IPS-NIHi11 (cell line): ENCODE results near the gene ATG2B.

Source experiments
- DNase-seq: peaks from one replicate; pipeline ENCODE4 v3.0.0; 2012; ENCODE audit warnings: mixed read lengths, low spot score

Gene ATG2B

DNA sequence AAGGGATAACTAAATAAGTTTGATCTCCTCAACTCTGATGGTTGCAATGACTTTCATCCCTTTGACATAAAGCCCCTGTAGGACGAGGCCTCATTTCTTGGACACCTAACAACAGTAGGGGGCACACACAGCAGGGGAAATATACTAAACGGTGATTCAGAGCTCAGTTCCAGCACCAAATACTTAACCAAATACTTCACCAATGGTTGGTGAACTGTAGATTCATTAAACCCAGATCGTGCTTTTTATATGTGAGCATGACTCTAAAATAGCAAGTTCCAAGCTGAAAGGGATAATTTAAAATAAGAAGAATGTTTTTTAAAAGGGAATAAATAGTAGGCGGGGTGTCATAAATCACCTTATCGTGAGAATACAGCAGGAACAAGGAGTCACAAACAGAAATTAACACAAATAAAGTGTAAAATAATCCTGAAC is 53.2 kb downstream of the ATG2B start:
- DNase-seq: no peak

DNA sequence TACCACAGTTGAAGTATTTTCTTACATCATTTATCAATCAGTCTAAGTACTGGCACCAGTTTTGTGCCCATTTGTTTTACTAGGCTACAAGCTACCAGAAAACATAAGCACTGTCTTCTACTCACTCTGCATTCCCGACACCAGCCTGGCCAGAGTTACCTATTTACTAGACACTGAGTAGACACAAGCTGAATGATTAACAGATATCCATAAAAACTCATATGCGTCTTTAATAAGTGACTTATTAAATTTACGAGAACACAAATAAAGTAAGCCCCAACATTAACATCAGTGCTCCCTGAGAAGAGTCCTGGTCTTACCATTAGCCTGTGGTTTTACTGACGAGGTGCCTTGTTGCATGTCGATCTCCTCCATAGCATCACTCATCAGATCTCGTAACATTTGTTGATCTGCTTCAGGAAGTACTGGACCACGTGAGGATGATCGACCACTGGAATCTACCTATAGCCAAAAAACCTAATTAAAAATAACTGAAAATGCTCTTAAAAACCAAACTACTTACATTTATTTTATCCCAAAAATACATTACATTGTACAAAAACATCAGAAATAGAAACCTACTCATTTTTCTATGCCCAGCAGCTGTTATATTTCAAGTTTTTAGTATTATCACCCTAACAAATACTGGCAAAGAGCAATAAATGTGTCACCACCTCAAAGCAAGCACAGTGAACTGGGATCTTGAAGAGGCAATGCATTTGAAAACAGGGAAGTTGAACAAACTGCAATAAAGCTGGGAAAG is 53.8 kb downstream of the ATG2B start:
- DNase-seq: no peak

DNA sequence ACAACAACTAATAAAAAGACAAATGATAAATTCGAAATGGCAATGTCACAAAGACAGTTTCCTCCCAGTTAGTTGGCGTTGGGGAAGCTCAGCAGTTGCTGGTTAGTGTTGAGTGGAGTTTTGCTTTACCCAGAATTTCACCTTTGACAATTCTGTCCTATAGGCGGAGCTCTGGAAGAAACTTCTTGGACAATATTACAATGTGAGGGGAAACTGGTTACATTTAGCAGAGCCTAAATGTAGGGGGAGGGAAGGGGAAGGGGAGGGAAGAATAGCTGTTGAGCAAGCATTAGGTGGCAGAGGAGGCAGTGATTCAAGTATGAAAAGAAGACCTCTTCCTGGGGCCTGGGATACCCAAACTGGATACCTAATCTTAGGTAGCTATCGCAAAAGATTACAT is 55.7 kb downstream of the ATG2B start:
- no peak for DNase-seq

DNA sequence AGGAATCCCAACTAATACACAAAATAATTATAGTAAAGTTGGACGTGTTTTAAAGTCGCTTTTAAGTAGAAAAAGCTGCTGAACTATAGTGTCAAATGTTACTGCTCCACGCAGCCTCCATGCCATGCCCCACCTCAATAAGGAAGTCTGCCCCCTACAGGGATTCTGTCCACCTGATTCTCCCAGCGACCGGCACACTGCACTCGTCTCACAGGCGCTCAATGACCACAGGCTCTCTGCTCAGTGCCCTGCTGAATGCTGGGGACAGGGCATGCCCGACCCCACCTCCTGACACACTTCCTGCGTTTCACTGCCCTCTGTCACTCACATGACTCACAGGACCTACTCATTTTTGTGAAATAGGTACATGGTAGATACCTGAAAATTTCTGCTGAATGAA is 58.2 kb downstream of the ATG2B start:
- DNase-seq: peak; percentile 54

DNA sequence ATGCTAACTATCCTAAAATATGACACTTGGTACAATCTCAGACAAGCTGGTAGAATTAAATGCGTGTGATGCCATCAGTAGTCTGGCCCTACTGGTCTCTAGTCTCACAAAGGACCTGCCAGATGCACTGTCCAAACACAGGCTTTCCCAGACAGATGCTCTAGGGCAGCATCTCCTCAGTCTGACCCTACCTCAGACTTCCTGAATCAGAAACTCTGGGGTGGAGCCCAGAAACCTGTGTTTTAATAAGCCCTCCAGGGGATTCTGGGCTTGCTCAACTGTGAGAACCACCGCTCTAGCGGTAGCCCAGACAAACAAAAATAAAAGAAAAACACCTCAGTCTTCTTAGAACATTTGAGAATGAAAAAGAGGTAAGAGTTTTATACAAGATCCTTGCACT is 59.2 kb downstream of the ATG2B start:
- no peak for DNase-seq

DNA sequence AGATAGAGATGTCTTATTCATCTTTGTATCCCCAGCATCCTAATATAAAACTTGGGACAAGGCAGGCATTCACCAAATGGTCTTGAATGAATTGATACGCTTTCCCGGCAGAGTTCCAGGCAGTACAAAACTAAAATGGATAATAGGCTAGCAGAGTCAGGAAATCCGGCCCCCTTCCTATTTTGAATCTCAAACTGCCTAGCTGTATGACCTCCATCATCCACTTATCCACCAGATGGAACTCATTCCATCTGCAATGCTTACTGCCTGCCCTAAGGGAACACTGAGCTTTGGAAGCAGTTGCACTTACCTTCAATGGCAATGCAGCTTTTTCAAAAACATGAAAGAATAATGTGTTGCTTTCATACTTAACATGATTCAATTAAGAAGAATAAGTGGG is 63.7 kb downstream of the ATG2B start:
- DNase-seq: no peak

DNA sequence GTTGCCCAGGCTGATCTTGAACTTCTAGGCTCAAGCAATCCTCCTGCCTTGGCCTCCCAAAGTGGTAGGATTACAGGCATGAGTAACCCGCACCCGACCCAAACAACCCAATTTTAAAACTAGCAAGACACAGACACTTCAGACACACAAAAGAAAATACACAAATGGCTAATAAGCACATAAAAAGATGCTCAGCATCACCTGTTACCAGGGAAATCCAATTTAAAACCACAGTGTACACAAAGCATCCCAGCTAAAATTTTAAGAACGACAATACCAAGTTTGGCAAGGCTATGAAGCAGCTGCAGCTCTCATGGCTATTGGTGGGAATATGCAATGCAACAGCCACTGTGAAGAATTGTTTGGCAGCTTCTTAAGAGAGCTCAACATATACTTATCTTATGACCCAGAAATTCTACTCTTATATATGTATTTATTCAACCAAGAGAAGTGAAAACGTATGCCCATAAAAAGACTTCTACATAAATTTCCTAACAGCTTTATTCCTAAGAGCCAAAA is 65.1 kb downstream of the ATG2B start:
- DNase-seq: no peak

DNA sequence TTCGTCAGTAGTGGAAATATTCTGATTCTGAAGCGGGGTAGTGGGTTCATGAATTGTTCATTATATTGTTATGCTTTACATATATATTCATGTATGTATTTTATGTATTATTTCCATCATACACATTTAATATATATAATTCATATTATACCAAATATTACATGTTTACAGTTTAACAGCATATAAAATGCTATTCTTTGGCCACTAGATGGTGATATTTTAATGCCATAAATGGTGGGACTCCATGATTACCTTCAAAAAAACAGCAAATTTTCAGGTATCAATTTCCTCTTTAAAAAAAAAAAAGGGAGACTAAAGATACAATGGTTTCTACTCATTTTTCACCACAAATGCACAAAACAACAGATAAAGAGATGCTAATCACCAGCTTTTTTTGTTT is 66.1 kb downstream of the ATG2B start:
- no peak for DNase-seq

DNA sequence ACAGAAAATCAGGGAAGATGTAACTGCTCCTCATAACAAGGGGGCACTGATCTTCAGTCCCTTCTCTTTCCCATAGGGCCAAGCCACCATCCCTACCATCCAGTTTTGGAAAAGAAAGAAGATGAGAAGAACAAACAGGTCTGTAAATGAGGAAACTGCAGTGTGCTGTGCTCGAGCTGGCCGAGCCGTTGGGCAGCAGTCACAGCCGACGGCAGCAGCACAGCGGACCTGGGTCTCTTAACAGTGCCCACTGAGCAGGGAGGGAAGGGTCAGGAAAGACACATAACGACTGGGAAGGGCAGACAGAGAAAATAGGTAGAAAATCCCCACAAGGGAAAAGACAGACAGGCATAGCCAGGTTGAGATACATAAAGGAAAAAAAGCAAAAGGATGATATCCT is 68.9 kb downstream of the ATG2B start:
- no peak for DNase-seq

DNA sequence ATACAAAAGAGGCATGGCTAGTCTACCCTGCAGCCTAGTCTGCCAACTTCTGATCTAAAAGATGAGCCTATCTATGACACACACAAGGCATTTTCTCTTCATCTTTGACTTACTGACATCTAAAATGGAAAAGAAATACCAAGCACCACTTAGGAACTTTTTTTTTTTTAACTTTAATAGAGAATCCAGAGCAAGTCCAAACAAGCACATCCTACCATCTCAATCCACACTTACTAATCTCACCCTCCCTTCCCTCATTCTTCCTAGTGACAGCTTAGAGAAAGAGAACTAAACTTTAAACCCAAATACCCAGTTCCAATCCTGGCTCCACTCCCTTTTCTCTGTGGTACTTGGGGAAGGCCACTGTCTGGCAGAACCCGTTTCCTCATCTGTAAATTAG is 75.3 kb downstream of the ATG2B start:
- DNase-seq: no peak

DNA sequence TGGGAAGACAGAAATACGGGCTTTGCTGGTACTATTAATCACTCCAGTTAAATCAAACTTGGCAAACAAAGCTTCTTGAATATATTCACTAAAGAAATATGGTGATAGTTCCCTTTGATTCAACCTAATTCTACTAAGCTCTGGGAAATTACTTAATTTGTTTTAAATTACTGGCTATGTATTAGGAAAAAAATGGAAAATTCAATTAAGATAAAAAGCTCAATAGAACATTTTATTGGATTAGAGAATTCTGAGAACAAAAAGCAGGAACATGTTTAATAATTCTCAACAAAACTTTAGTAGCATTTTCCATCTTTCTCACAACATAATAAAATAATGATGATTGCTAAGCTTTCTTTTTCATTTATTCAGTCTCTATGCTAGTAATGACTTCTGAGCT is 76.9 kb downstream of the ATG2B start:
- no peak for DNase-seq

DNA sequence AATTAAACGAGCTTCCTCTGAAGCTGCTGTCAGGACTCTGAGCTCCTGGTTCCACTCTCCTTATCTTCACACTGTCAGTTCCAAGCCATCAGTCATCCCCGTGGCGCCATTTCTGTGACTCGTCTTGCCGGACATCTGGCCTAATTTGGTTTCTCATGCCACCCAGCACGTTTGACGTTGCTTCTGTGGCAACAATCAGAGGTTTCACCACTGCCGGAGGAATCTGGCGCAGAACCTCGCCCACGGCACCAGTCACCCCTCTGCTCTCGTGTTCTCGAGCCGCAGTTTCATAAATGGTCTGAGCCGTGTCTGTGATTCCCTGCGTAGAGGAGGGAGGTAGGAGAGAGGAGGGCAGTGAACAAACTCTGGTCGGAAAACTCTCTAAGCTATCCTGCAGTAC is 77.5 kb downstream of the ATG2B start:
- no peak for DNase-seq

DNA sequence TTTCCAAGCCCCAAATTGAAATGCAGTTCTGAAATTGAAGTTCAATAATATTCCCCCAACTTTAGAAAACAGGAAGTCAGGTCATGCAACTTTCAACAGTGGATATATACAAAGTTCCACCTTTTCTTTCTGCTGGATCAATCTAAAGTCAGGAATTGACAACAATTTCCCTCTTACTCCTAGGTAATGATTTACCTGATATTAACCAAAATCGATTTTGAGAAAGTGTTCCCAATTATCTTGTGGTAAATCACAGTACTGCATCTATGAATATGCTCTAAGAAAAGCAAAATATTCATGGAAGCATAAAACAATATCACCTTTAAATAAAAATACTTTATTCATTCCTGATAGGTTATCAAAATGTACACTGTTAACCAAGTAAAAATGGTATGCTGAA is 78.7 kb downstream of the ATG2B start:
- no peak for DNase-seq

DNA sequence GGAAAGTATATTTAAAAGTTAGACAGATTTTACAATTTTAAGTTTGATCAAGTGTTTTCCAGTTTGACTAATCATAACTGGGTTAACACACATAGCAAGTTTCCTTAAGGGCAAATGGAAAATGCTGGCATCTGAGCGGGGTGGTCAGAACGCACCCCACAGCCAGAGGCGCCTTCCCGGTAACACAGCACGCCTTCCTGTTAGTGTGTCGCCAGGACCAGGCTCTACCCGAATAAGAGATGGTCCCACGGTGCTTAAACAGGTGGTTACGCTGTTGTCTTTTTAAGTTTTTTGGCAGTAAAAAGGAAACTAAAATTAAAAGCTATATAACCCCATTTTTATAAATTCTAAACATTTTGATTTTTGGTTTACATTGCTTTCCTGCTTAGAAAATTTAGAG is 79.1 kb downstream of the ATG2B start:
- no peak for DNase-seq

DNA sequence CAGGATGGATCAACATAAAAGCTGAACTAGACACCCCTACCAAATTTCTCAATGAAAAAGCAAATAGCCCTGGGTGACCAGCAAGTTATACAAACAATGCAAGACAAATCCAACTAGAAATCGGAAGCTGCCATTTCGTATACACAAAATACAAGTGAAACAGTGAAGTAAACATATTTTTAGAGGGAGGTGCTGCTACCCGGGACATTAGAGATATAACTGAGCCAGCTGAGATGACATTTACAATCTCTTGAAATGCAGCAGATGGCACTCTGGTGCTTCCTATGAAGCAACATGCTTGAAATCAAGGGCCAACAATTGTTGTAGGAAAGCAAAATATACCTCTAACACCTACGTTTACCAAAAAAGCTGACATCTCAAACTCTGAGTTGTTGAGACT is 81.7 kb downstream of the ATG2B start:
- DNase-seq: no peak

DNA sequence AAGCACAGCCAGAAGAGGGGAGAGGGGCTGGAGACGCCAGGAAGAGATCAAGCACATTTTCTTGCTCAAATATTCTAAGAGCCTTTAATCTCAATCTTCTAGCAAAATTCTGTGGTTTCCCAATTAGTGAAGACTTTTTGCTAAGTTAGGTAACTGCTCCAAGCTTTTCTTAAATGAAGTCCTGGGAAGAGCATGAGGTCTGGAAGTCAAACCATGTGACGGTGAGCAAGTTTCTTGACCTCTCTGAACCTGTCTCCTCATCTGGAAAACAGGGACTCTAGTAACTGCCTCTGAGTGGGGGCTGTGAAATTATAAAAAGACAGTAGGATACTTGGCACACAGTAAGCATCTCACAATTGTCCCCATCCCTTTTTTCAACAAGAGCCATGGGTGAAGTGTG is 83.0 kb downstream of the ATG2B start:
- DNase-seq: no peak

DNA sequence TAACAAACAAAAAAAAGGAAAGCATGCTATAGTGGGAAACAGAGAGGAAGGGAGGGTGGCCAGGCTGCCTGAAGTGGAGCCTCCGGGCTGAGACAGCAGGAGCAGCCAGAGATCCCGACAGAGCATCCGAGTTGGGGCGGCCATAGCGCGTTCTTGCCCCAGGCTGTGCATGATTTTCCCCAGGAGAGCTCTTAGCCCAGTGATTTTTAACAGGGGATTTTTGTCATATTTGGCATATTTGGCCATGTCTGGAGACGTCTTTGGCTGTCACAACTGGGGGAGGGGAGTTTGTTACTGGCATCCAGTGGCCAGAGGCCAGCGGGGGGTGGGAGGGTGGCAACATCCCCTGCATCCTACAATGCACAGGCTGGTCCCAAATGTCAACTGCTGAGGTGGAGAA is 83.6 kb downstream of the ATG2B start:
- no peak for DNase-seq

DNA sequence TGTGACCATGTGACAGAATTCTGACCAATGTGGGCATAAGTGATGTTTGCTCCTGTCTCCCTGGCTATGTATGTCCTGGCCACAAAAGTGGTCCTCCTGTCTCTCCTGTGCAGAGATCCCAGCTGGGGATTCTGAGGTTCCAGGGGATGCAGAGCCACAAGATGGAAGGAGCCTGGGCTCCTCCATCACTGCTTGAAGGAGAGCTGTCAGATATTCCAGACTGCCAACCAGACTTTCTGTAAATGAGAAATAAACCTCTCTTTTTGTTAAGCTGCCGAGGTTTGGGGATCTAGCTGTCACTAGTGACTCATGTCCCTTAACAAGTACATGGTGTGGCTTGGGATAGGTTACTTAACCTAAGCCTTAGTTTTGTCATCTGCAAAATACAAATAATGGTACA is 85.3 kb downstream of the ATG2B start:
- DNase-seq: no peak

DNA sequence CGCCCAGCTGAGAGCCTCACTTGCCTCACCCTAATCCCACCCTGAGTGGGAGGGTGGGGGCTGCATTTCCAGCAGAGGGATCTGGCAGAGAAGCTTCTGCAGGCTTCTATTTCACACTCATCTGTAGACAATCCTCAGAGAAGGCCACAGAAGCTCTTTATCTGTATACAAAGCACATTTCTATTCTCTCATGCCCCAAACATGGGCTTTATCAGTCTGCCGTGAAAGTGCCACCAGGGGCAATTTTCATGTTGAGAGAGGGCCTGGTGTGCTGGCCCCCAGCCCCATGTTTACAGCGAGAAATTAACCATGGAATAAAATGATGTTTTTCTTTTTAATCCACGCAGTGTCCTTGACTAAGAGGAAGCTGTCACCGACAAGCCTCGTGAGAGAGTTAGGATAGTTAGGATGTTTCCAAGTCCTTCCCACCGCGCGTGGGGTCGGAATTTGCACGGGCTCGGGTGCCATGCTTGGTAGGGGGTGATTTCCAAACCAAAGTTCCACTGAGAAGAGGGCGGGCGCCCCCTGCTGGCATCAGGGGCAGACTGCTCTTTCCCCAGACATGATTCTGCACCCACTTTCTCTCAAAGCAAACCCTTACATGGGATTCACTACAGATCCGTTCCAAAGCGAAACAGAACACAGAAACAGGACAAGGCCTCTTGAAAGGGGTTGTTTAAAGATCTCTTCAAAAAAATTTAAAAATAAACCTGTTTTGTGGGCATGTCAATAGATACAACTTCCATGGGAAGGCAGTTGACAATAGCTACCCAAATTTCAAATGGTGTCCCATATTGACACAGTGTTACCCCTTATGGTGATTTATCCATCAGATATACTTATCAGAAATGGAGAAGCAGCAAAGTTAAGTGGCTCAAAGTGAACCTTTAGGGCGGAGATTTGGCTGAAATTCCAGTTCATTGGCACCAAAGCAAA is 87.7 kb downstream of the ATG2B start:
- peak; percentile 84 for DNase-seq

DNA sequence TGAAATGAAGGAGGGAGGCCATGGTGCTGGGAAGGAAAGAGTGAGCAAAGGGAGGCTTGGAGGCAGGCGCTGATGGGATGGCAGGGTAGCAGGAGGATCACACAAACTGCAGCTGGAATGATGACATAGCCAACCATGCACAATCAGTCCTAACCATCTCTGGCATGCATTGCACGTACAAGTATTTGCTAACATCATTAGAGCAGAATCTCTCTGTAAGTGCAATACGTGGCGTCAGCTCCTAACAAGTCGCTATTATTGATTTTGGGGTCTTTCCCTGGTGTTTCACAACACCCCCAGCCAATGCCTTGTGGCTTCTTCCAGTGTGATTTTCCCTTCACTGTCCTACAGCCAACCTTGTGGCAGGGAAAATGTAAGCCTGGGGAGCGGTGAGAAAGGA is 88.6 kb downstream of the ATG2B start:
- no peak for DNase-seq

DNA sequence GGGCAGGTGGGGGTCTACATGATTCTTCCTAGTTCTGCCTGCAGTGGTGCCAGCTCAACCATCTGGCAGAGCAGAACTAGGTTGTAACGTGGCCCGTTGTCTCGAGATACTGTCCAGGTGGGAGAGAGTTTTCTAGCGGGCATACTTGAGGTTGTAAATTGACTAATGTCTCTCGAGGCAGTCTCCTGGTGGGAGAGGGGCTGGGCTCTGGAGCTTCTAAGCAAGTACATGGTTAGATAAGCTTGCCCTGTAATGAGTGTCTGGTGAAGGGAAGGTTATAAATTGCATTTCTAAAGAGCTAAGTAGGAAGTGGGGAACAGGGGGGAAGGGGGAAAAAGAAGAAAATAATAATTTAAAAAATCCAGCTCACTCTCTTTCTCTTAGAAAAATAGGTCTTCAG is 89.0 kb downstream of the ATG2B start:
- DNase-seq: no peak

DNA sequence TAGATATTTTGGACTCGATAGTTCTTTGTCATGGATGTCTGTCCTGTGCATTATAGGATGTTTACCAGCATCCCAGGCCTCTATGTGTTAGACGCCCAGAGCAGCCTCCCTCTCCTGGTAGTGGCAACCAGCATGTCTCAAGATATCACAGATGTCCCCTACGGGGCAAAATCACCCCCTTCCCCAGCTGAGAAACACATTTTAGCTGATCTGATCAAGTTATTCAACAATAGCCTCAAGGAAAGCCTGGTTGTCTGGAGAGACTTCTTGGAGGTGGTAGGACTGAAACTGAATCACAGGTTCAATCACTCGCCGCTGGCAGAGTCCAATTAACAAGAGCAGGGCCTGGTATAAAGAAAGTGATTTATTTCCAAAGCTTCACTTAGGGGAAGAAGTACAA is 89.5 kb downstream of the ATG2B start:
- DNase-seq: no peak

DNA sequence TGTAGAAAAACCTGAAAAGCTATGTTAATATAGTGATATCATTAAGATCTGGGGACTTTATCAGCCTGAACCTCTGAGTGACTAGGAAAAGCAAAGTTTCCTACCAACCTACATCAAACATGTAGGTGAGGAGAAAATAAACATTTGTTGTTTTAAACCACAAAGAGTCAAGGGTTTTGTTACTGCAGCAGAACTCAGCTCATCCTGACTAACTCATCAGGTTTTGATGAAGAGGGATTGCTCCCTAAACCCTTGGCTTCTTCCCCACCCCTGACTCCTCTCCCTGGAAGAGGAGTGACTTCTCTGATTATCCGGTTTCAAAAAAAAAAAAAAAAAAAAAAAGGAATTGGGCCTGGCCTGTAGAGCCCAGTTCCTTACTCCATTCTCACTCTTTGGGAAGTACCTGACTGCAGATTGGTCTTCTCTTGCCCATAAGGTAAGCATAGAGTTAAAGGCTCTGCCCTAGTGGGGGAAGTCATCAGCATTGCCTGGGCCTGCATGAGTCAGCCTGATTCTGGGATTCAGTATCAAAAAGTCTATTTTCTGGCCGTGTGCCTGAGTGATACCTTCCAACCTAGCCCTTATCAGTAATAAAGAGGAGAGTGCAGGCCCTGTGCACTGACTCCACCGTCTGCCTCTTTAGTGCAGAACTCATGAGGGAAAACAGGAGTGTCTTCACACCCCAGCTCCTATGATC is 90.2 kb downstream of the ATG2B start:
- DNase-seq: no peak
